IMR-90 (cell line): ENCODE results near the gene ITPR2. TPM values are rescaled to one million over a fixed set of nuclear protein-coding genes. Genes with fewer than 3 reads are reported as not detected.

Experiments used
- ATAC-seq: fragments of 200-7000 bp; cut with Tn5 transposase; 2 replicates; pipeline ENCODE4 v1.9.1; 2020; ENCODE audit warnings: low read depth, mild to moderate bottlenecking, moderate library complexity
- BruUV-seq: library from RNA; stranded (reverse); fragments of 400-500 nt; replicated peaks from 2 replicates; lab custom pipeline; 2021; lab: Mats Ljungman, UMichigan
- CTCF ChIA-PET: fragments of 300-600 bp; formaldehyde crosslinking; extraction: SDS; loops from one replicate; lab custom pipeline; 2021; ENCODE audit warnings: antibody characterized with exemption; lab: Yijun Ruan, JAX
- POLR2A ChIA-PET: fragments of 300-600 bp; sonication (Branson Sonifier 250); formaldehyde crosslinking; loops from one replicate; lab custom pipeline; 2022; ENCODE audit warnings: antibody characterized with exemption; ENCODE audit not compliant: unreplicated experiment; lab: Charles Lee
- DNase-seq: peaks from one replicate; pipeline ENCODE4 v3.0.0; 2013
- H2AFZ ChIP-seq: replicated peaks from 2 replicates; pipeline ENCODE3; 2013; ENCODE audit warnings: low read length, mild to moderate bottlenecking; ENCODE audit not compliant: poor library complexity
- H2AK5ac ChIP-seq: 2 replicates; pipeline ENCODE4 v1.6.1; 2013; ENCODE audit warnings: low read depth, low read length, inconsistent platforms
- H2AK9ac ChIP-seq: replicated peaks from 2 replicates; pipeline ENCODE3; 2013; ENCODE audit warnings: mild to moderate bottlenecking, low read depth, low read length, moderate library complexity; ENCODE audit not compliant: poor library complexity
- H2BK120ac ChIP-seq: 2 replicates; pipeline ENCODE4 v1.6.1; 2013; ENCODE audit warnings: low read depth, low read length, inconsistent platforms
- H2BK15ac ChIP-seq: 3 replicates; pipeline ENCODE4 v1.6.1; 2013; ENCODE audit warnings: low read depth, low read length, inconsistent platforms
- H2BK20ac ChIP-seq: 2 replicates; pipeline ENCODE4 v1.6.1; 2013; ENCODE audit warnings: low read depth, mild to moderate bottlenecking, inconsistent platforms, low read length, moderate library complexity
- H2BK5ac ChIP-seq: 2 replicates; pipeline ENCODE4 v1.6.1; 2013; ENCODE audit warnings: mild to moderate bottlenecking, low read depth, low read length, inconsistent platforms; ENCODE audit not compliant: poor library complexity, severe bottlenecking
- H3K14ac ChIP-seq: replicated peaks from 2 replicates; pipeline ENCODE4 v1.6.1; 2013; ENCODE audit warnings: low read depth, low read length, inconsistent platforms
- H3K18ac ChIP-seq: 2 replicates; pipeline ENCODE4 v1.6.1; 2013; ENCODE audit warnings: low read depth, low read length, control low read depth
- H3K23ac ChIP-seq: 2 replicates; pipeline ENCODE4 v1.6.1; 2013; ENCODE audit warnings: low read depth, low read length, inconsistent platforms
- H3K27ac ChIP-seq: 2 replicates; pipeline ENCODE4 v1.5.1; 2013; ENCODE audit warnings: mild to moderate bottlenecking, control low read depth, low read length; ENCODE audit not compliant: insufficient read depth
- H3K27me3 ChIP-seq: 2 replicates; pipeline ENCODE4 v1.6.1; 2013; ENCODE audit warnings: low read length; ENCODE audit not compliant: control insufficient read depth, insufficient read depth
- H3K36me3 ChIP-seq: 2 replicates; pipeline ENCODE4 v1.6.1; 2013; ENCODE audit warnings: low read length, mixed read lengths; ENCODE audit not compliant: control insufficient read depth, insufficient read depth
- H3K4ac ChIP-seq: 2 replicates; pipeline ENCODE4 v1.6.1; 2013; ENCODE audit warnings: low read depth, low read length, inconsistent platforms
- H3K4me1 ChIP-seq: 2 replicates; pipeline ENCODE4 v1.6.1; 2013; ENCODE audit warnings: low read length, mixed read lengths; ENCODE audit not compliant: control insufficient read depth, insufficient read depth
- H3K4me2 ChIP-seq: 2 replicates; pipeline ENCODE4 v1.6.1; 2013; ENCODE audit warnings: low read depth, mild to moderate bottlenecking, control low read depth, low read length, moderate library complexity
- H3K4me3 ChIP-seq: 2 replicates; pipeline ENCODE4 v1.5.1; 2013; ENCODE audit warnings: low read depth, mild to moderate bottlenecking, control low read depth, low read length, moderate library complexity; ENCODE audit not compliant: insufficient read depth
- H3K56ac ChIP-seq: 2 replicates; pipeline ENCODE4 v1.6.1; 2013; ENCODE audit warnings: low read length, inconsistent platforms; ENCODE audit not compliant: insufficient read depth; ENCODE audit errors: extremely low read depth
- H3K79me1 ChIP-seq, 2 experiments: 2 replicates each; pipeline ENCODE4 v1.6.1; 2013; ENCODE audit warnings: low read length in 2 of 2, inconsistent platforms in 1 of 2, low read depth in 1 of 2
- H3K9ac ChIP-seq: 2 replicates; pipeline ENCODE4 v1.6.1; 2013; ENCODE audit warnings: low read depth, low read length, control low read depth
- H3K9me1 ChIP-seq: 2 replicates; pipeline ENCODE4 v1.6.1; 2013; ENCODE audit warnings: low read length, inconsistent platforms; ENCODE audit not compliant: insufficient read depth
- H3K9me3 ChIP-seq: 2 replicates; pipeline ENCODE4 v1.6.1; 2013; ENCODE audit warnings: low read length; ENCODE audit not compliant: control insufficient read depth, insufficient read depth
- H4K20me1 ChIP-seq: 2 replicates; pipeline ENCODE4 v1.6.1; 2013; ENCODE audit warnings: low read length, inconsistent platforms; ENCODE audit not compliant: insufficient read depth
- H4K5ac ChIP-seq: 2 replicates; pipeline ENCODE4 v1.6.1; 2013; ENCODE audit warnings: mild to moderate bottlenecking, low read depth, low read length, control low read depth
- H4K8ac ChIP-seq, 2 experiments: 2 replicates each; pipeline ENCODE4 v1.6.1; 2013; ENCODE audit warnings: low read depth in 2 of 2, low read length in 2 of 2, control low read depth in 1 of 2, inconsistent platforms in 1 of 2
- H4K91ac ChIP-seq: 2 replicates; pipeline ENCODE4 v1.6.1; 2013; ENCODE audit warnings: low read depth, low read length, inconsistent platforms; ENCODE audit not compliant: insufficient read depth
- BHLHE40 ChIP-seq: fragments of 150-350 bp; IDR thresholded peaks from 2 replicates; pipeline ENCODE4 v1.6.1; 2016; ENCODE audit warnings: mild to moderate bottlenecking, low read depth, low read length
- CHD1 ChIP-seq: IDR thresholded peaks from 2 replicates; pipeline ENCODE4 v1.6.1; 2012; ENCODE audit warnings: low read depth, low read length, improper control_type of control experiment
- FOS ChIP-seq: fragments of 150-350 bp; IDR thresholded peaks from 2 replicates; pipeline ENCODE4 v1.6.1; 2016; ENCODE audit warnings: low read depth, low read length
- MXI1 ChIP-seq: IDR thresholded peaks from 2 replicates; pipeline ENCODE4 v1.6.1; 2012; ENCODE audit warnings: low read depth, mild to moderate bottlenecking, low read length, moderate library complexity, borderline replicate concordance
- POLR2A ChIP-seq: IDR thresholded peaks from 2 replicates; pipeline ENCODE4 v1.6.1; 2012; ENCODE audit warnings: mild to moderate bottlenecking, low read depth, low read length
- WGBS, 2 experiments: methylation state at CpG; one replicate each; pipeline versions ENCODE4 v1.1.5 to v1.1.7; 2013; ENCODE audit warnings: missing lambda C conversion rate in 2 of 2; ENCODE audit not compliant: insufficient read length in 1 of 2; ENCODE audit errors: extremely low coverage in 2 of 2; 5-methylcytosine and 5-hydroxymethylcytosine counted together
- dilution Hi-C: fragments of 300-500 bp; cut with HindIII; formaldehyde crosslinking; loops from one replicate; pipeline ENCODE4 v1.14.3; 2018; ENCODE audit warnings: low sequenced_read_pairs; ENCODE audit not compliant: unreplicated experiment
- in situ Hi-C: fragments of 300-500 bp; cut with MboI; formaldehyde crosslinking; loops from 3 replicates; pipeline ENCODE4 v1.14.3; 2019; ENCODE audit warnings: low sequenced_read_pairs, inconsistent platforms, mixed read lengths
- intact Hi-C: fragments of 100-400 bp; cut with micrococcal nuclease; formaldehyde crosslinking; loops from 2 replicates; pipeline ENCODE4 v1.10.0; 2022
- polyA plus RNA-seq, 3 experiments: library from polyadenylated mRNA; depleted of rRNA; stranded (reverse); fragments of >200 nt; gene quantifications; 2 replicates each; pipeline ENCODE4 v1.2.3, GENCODE V29; 2012; ENCODE audit warnings: low replicate concordance in 1 of 3
- total RNA-seq: library from RNA; depleted of rRNA; stranded (reverse); fragments of >200 nt; gene quantifications from 2 replicates; pipeline ENCODE4 v1.2.3, GENCODE V29; 2012

Gene ITPR2
- total and polyA plus RNA-seq, 2 of the 4 experiments (the other 2 are of a cell fraction), result 1.2 to 9.0 TPM

GRCh38 chr12:26683443-26683842, 149.6 kb downstream of the ITPR2 start:
- TF ChIP-seq POLR2A (no peak), CHD1 (no peak), FOS (no peak), BHLHE40 (no peak), MXI1 (no peak)
- H3K9me1 ChIP-seq, result no peaks in the 10 kb centered on the region
- no peak overlapping the region for H4K8ac ChIP-seq
- ChIA-PET CTCF (no interaction called here), POLR2A (no interaction called here)
- H4K5ac ChIP-seq, result no peak overlapping the region
- H4K91ac ChIP-seq, result no peak overlapping the region
- H3K56ac ChIP-seq, result no peak overlapping the region
- H3K27me3 ChIP-seq, result no peaks in the 10 kb centered on the region
- H3K4me1 ChIP-seq, result peaks cover 5% of the 10 kb centered on the region
- no peaks in the 10 kb centered on the region for H4K20me1 ChIP-seq
- H2BK20ac ChIP-seq, result no peak overlapping the region
- no peak overlapping the region for H3K14ac ChIP-seq
- H2BK5ac ChIP-seq, result no peak overlapping the region
- no peak overlapping the region for H3K27ac ChIP-seq
- no peak overlapping the region for H2AK9ac ChIP-seq
- in situ Hi-C loops (no loop called here), intact Hi-C loops (no loop called here), dilution Hi-C loops (no loop called here)
- H3K9me3 ChIP-seq, result peaks cover 6% of the 10 kb centered on the region; the same call in 1 of the 2 replicates
- ATAC-seq, result no peak
- DNase-seq, result no peak
- no peak overlapping the region for H3K9ac ChIP-seq
- H2AK5ac ChIP-seq, result no peak overlapping the region
- no peaks in the 10 kb centered on the region for H3K36me3 ChIP-seq
- H3K4ac ChIP-seq, result no peak overlapping the region
- H3K79me1 ChIP-seq, result no peaks in the 10 kb centered on the region
- no peak overlapping the region for H2AFZ ChIP-seq
- no peak overlapping the region for H3K4me2 ChIP-seq
- no peak overlapping the region for H3K18ac ChIP-seq
- no CpG with 5 or more reads among the region's 5 CpGs for WGBS, 2 experiments
- H3K4me3 ChIP-seq, result no peak overlapping the region
- no TSS peak for BruUV-seq
- no peak overlapping the region for H2BK120ac ChIP-seq
- H3K23ac ChIP-seq, result no peak overlapping the region
- H2BK15ac ChIP-seq, result no peak overlapping the region
